IPS-NIHi7 (cell line): ENCODE results near the gene DNAJC10.
"Not testable (repeated sequence)": the region's sequence is repeated elsewhere in the genome, so short reads cannot be mapped to it uniquely, and the experiment has no call there.

ENCODE experiments used
- DNase-seq: peaks from one replicate; pipeline ENCODE4 v3.0.0; 2012; ENCODE audit warnings: mixed read lengths; ENCODE audit errors: extremely low spot score

The DNAJC10 gene

DNA sequence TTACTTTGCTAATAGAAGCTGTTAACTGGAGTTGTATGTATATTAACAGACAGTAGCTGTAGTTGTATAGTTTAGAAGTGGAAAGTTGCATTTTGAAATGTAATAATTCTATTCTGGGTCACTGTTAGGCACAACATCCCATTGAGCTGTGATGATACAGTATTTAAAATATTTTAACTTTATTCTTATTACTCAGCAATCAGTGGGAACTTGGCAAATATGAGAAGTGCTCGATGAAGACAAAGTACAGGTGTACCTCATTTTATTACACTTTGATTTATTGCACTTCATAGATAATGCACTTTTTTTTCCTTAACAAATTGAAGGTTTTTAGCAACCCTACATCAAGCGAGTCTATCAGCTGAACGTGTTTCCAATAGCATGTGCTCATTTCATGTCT lies 8.6 kb downstream of the DNAJC10 start:
- DNase-seq: no peak

DNA sequence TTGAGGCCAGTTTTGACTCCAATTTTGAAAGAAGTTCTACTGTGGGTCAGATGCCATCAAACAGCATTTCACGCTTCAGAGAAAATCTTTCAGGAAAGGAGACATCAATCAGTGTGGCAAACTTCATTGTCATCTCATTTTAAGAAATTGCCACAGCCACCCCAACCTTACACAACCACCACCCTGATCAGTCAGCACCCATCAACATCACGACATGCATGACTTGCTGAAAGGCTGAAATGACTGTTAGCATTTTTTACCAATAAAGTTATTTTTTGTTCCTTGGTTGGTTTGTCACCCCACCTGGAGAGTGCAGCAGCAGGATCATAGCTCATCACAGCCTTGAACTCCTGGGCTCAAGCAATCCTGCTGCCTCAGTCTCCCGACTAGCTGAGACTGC lies 10.4 kb downstream of the DNAJC10 start:
- no peak for DNase-seq

DNA sequence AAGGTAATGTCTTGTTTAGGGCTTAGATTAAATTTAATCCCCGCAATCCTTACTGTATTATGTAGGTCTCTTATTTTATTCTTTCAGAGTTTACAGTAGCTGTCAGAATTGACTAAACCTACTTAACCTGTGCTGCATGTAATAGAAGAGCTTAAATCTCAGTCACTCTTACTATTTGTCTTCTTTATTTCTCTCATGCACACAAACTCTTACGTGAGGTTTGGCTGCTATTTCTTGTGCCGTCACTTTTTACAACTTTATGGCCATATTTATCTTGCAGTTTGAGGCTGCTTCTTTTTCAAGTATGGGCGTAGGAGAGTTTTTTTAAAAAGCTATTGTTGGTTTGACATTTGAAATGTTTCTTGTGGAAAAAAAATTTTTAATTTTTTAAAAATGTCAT lies 12.0 kb downstream of the DNAJC10 start:
- DNase-seq: no peak

DNA sequence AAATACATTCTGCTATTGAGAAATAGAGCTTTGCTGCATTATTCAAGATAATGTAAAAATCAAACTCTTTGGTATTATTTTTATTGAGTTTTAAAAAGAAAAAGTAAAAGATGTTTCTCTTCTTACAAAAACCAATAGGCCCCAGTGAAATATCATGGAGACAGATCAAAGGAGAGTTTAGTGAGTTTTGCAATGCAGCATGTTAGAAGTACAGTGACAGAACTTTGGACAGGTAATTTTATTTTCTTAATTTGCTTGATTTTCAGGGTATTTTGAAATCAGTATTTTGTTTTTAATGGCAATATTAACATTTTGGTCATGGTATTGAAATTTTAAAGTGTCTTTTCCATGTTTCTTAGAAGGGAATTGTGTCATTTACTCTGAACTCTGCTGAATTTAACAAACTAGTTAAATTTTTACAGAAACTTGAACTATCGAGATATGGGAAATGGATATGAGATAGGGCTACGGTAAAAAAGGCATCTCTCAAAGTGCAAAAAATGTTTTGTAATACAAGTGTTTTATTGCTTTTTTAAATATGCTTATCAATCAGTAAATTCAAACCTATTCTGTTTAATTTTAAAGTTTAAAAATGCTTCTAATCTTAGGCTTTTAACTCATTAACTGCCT lies 13.8 kb downstream of the DNAJC10 start:
- no peak for DNase-seq

DNA sequence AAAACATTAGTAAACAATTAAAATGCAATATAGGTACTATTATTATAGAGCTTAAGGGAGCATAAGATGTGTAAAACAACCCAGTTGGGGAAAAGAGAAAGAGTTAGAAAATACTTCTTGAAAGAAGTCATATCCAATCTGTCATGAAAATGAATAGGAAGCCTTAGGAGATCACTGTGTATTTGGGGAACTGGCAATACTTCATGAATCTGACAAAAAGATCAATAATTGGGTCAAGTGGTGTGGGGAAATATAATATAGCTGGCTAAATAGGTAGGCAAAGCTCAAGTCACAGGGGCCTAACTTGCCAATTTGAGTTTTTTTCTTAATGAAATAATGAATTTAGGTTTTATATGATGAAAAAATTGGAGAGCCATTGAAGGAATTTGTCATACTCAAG lies 14.4 kb downstream of the DNAJC10 start:
- no peak for DNase-seq

DNA sequence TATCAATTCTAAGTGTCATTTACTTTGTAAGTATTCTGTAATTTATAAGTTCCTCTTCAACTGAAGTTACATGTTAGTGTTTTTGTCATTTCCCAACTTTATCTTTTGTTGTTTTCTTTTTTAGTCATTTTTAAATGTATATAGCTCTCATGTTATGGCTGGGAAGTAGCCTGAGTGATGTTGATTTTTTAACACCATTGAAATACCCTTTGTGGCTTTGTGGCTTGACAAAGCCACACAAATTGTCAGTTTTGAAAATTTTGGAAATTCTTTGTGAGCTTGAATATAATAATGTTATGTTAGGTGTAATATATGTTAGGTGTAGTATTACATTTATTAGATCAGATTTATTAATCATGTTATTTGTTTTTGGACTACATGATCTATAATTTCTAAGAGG lies 16.7 kb downstream of the DNAJC10 start:
- no peak for DNase-seq

DNA sequence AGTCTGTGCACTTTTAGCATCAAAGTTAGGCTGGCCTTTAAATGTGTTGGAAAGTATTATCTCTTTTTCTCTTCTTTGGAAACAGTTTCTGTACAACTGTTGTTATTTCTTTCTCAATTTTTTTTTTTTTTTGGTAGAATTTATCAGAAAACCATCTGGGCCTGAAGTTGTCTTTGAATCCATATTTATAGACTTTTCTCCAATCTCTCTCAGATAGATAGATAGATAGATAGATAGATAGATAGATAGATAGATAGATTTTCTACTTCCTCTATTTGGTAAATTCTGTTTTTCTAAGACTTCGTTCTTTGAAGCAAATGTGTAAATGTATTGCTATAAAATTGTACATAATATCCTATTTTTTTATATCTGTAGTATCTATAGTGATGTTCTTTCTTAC lies 17.5 kb downstream of the DNAJC10 start:
- DNase-seq: no peak

DNA sequence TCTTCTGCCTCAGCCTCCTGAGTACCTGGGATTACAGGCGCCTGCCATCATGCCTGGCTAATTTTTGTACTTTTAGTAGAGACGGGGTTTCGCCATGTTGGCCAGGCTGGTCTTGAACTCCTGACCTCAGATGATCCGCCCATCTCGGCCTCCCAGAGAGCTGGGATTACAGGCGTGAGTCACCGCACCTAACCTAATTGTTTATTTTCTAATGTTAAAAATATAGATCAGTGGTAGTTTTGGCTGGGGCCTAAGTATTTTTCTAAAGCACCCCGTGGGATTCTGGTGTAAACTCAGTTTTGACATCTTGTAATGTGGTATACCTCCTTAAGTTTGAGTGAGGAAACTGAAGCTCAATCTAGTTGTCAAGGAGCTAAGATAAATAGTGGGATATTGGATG lies 20.8 kb downstream of the DNAJC10 start:
- not testable (repeated sequence) for DNase-seq

DNA sequence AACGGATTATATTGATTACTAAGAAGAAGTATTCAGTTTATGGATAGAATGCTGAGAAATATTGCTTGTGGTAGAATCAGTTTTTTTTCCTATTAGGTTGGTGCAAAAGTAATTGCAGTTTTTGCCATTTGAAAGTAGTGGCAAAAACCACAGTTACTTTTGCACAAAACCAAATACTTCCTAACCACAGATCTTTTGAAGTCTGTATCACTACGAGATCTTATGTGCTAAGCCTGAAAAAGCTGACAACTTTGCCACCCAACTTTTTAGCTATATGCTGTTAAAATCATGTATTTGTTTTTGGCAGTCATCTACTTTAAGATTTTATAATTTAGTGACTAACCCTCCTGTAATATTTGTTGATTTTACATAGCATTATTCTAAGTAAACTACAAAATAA lies 24.6 kb downstream of the DNAJC10 start:
- no peak for DNase-seq

DNA sequence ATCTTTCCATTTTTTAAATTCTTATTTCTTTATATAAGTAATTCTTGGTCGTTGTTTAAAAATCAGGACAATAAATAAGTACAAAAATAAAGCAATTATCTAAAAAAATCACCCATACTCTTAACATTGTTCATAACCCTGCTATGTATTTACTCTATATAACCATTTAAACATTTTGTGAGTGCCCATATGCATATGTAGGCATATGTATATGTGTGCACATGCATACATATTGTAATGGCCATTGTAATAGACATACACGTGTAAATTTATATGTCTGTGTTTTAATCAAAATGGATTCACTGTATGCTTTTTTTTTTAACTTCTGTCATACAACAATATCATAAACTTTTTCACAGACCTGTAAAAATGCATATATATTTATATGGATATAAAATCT lies 25.6 kb downstream of the DNAJC10 start:
- DNase-seq: no peak

DNA sequence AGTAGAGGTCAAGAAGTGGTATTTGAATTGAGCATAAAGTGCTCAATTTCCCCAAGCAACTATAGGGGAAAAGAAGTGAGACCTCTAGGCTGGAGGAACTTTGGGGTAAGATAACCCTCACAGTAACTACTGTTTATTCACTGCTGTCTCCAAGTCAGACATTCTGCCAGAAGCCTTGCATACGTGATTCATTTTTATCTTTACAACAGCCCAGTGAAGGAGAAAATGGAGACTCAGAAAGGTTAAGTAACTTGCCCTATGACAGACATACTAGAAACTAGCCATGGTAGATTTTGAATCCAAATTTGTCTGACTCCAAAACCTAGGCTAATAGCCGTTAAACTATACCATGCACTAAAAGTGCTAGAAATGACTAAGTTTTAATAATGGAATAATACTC lies 28.4 kb downstream of the DNAJC10 start:
- DNase-seq: no peak

DNA sequence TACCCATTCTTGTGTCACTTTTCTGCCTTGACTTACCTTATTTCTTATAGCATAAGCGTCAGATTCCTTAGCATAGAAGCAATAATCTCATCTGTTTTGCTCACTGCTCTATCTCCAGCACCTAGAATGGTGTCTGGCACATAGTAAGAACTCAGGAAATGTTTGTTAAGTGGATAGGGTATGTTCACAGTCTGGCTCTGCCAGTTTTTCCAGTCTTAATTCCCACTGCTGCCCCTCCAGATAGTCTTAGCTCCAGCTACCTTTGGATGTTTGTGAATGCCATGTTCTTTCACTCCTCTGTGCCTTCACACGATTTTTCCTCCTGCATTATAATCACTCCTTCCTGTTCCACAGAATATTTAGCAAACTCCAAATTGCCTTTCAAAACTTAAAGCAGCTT lies 29.0 kb downstream of the DNAJC10 start:
- DNase-seq: no peak

DNA sequence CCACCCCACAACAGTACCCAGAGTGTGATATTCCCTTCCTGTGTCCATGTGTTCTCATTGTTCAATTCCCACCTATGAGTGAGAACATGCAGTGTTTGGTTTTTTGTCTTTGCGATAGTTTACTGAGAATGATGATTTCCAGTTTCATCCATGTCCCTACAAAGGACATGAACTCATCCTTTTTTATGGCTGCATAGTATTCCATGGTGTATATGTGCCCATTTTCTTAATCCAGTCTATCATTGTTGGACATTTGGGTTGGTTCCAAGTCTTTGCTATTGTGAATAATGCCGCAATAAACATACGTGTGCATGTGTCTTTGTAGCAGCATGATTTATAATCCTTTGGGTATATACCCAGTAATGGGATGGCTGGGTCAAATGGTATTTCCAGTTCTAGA lies 29.8 kb downstream of the DNAJC10 start:
- DNase-seq: not testable (repeated sequence)

DNA sequence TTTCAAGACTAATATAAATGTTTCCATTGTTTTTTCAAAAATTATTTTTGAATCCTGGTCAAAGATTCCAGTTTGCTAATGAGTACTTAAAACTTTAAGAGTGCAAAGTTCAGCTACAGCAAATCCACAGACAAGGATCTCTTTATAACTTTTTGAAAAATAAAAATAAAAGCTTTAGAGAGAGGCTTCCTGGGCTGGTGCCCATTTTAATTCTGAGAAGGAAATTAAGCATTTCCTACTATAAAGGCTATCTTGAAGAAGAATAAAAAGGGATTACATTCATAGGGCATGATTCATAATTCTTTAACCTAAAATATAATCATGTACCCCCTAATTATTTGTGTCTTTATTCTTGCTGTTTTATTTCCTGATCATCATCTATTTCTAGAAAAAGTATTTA lies 38.2 kb downstream of the DNAJC10 start:
- DNase-seq: no peak

DNA sequence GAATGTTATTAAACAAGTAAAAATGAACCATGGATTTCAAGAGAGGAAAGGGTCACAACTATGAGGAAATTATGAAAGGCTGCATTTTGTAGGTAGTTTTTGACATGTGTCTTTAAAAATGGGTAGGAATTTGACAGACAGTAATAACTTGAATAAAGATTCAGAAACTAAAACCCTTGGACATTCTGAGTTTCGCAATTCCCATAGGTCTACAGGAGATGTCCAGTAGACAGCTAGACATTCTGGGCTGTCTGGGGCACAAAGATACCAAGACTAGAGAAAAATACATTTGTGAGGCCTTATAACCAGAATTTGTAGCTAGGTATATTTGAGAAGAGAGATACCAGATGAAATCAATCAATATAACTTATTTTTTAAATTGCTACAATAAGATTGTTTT lies 42.3 kb downstream of the DNAJC10 start:
- DNase-seq: no peak

DNA sequence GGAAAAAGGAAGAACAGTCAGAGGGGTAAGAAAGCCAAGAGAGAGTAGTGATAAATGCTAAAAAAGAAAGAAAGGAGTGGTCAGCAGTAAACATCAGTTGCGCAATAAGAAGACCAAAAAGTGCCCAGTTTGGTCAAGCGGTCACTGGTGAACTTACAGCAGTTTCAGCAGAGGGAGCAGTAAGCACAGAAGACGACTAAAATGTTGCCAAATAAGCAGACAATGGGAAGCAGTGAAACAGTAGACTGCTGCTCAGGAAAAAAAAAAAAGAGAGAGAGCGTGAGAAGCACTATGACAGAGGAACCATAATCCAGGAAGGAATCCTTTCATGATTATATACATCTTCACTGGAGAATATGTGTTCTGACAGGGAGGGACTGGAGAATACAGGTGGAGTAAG lies 45.8 kb downstream of the DNAJC10 start:
- no peak for DNase-seq

DNA sequence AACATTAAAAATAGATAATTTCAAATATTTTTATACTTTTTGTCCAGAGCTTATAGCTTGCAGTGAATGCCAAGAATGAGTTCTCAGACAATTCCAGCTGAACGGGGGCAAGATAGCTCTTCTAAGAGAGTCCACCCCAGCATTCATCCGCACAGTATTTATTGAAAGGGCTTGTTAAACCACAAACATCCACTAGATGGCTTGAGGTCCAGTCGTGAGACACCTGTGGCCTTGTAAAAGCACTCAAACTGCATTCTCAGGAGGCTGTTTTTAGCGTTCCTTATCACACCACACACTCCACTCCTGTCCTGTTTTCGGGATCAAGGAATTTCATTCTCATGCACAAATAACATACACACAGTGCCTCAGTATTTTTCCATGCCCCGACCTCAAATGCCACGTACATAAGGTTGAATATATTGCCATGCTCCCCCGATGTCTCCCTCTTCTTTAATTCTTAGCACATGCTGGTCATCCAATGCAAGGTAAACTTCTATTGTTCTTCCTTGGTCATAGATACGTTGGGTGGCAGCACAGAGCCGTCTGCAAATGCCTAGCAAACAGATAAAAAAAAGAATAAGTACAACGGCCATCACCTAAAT lies 47.4 kb downstream of the DNAJC10 start:
- DNase-seq: peak; percentile 26

DNA sequence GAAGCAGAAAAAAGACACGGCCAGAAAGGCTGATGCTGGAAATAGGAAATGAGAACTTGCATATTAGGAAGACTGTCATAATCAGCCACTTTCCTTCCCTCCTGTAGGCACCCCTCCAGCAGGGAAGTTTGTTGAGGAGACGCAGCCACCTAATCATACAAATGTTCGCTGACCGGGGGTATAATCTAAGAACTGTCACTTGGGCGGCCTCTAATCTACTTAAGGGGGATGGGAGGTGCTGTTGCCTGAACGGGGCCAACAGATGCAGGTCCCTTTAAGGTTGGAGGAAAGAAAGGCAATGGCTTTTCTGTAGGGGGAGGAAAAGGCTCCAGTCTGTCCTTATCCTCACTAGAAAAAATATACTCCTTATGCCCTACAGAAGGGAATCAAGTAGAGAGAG lies 50.6 kb downstream of the DNAJC10 start:
- DNase-seq: no peak

DNA sequence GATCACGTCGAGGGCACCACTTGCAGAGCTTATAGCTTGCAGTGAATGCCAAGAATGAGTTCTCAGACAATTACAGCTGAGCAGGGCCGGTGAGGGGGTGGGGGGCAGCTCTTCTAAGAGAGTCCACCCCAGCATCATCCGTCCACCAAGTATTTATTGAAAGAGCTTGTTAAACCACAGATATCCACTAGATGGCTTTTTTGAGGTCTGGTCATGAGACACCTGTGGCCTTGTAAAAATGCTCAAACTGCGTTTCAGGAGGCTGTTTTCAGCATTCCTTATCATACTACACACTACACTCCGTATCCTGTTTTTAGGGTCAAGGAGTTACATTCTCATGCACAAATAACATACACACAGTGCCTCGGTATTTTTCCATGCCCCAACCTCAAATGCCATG lies 51.5 kb downstream of the DNAJC10 start:
- DNase-seq: peak; percentile 23

DNA sequence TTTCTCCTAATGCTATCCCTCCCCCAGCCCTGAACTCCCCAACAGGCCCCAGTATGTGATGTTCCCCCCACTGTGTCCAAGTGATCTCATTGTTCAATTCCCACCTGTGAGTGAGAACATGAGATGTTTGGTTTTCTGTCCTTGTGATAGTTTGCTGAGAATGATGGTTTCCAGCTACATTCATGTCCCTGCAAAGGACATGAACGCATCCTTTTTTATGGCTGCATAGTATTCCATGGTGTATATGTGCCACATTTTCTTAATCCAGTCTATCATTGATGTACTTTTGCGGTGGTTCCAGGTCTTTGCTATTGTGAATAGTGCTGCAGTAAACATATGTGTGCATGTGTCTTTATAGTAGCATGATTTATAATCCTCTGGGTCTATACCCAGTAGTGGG lies 52.9 kb downstream of the DNAJC10 start:
- not testable (repeated sequence) for DNase-seq

DNA sequence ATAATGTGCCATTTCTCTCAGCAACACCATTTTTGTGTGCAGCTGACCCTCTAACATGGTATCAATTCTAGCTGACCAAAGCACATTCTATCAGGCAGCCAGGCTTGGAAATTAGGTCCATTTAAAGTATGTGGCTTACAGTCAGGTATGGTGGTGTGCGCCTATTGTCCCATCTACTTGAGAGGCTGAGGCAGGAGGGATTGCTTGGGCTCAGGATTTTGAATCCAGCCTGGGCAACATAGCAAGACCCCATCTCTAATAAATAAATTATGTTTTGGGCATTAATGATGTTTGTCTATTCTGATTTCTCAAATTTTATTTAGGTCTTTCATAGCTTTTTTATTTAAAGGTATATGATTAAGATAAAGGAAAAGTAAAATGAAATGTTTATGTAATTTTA lies 63.3 kb downstream of the DNAJC10 start:
- no peak for DNase-seq

DNA sequence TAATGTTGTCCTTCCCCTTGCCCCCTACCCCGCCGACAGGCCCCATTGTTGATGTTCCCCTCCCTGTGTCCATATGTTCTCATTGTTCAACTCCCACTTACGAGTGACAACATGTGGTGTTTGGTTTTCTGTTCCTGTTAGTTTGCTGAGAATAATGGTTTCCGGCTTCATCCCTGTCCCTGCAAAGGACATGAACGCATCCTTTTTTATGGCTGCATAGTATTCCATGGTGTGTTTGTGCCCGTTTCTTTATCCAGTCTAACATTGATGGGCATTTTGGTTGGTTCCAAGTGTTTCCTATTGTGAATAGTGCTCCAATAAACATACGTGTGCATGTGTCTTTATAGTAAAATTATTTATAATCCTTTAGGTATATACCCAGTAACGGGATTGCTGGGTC lies 65.0 kb downstream of the DNAJC10 start:
- DNase-seq: not testable (repeated sequence)

DNA sequence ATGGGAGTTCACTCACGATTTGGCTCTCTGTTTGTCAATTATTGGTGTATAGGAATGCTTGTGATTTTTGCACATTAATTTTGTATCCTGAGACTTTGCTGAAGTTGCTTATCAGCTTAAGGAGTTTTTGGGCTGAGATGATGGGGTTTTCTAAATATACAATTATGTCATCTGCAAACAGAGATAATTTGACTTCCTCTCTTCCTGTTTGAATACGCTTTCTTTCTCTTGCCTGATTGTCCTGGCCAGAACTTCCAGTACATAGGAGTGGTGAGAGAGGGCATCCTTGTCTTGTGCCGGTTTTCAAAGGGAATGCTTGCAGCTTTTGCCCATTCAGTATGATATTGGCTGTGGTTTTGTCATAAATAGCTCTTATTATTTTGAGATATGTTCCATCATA lies 66.6 kb downstream of the DNAJC10 start:
- DNase-seq: not testable (repeated sequence)

DNA sequence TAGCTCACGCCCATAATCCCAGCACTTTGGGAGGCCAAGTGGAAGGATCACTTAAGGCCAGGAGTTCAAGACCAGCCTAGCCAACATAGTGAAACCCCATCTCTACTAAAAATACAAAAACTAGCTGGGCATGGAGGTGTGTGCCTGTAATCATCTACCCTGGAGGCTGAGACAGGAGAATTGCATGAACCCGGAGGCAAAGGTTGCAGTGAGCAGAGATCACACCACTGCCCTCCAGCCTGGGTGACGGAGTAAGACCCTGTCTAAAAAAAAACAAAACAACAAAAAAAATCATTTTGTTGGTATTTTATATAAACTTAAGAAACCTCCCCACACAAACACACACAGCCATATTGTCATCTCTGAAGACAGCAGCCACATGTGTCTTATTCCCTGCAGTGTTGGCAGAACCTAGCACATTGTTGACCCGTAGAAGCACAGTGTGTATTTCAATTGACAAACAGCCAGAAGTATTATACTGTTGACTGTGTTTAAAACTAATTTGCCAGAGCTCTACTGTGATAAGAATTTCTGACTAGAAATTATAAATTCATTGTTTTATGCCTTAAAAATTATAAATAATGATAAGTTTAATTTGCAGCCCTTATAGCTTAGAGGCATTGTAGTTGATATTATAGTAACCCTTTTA lies 68.1 kb downstream of the DNAJC10 start:
- no peak for DNase-seq
